Caco-2 (cell line): Measurements from ENCODE around the gene LRRC1. TPM values are rescaled to one million over a fixed set of nuclear protein-coding genes. Genes with fewer than 3 reads are reported as not detected.
A peak's percentile ranks its signal among the peaks of the same experiment; 100 is the strongest.

ENCODE experiments used
- BruUV-seq: library from RNA; stranded (reverse); fragments of 400-500 nt; replicated peaks from 2 replicates; lab custom pipeline; 2021; lab: Mats Ljungman, UMichigan
- CTCF ChIA-PET: fragments of 300-600 bp; sonication (Branson Sonifier 250); formaldehyde crosslinking; loops from one replicate; lab custom pipeline; 2022; ENCODE audit warnings: antibody characterized with exemption; lab: Charles Lee
- POLR2A ChIA-PET: fragments of 300-600 bp; sonication (Branson Sonifier 250); formaldehyde crosslinking; loops from one replicate; lab custom pipeline; 2022; ENCODE audit warnings: antibody characterized with exemption; lab: Charles Lee
- DNase-seq, 2 experiments: peaks; one replicate each; pipeline versions ENCODE4 v3.0.0 to v3.0.0-alpha.2; 2020 to 2022
- H3K27me3 ChIP-seq: replicated peaks from 2 replicates; pipeline ENCODE4 v1.6.0; 2011; ENCODE audit warnings: low read length; ENCODE audit not compliant: control insufficient read depth, insufficient read depth
- H3K36me3 ChIP-seq: 2 replicates; pipeline ENCODE4 v1.5.1; 2011; ENCODE audit warnings: low read length; ENCODE audit not compliant: control insufficient read depth, insufficient read depth
- H3K4me1 ChIP-seq: fragments of 250-450 bp; sonication (Bioruptor Pico); 2 replicates; pipeline ENCODE4 v1.5.1; 2020; ENCODE audit warnings: mild to moderate bottlenecking
- H3K4me3 ChIP-seq: 2 replicates; pipeline ENCODE4 v1.5.1; 2011; ENCODE audit warnings: low read depth, mild to moderate bottlenecking, control low read depth, low read length
- H3K9me3 ChIP-seq: fragments of 250-450 bp; sonication (Bioruptor Pico); 2 replicates; pipeline ENCODE4 v1.5.1; 2020; ENCODE audit warnings: mild to moderate bottlenecking, moderate library complexity
- H3K27ac Mint-ChIP-seq: one replicate; pipeline ENCODE4 v1.8.0; 2022; ENCODE audit warnings: mixed read lengths; ENCODE audit not compliant: unreplicated experiment
- H3K27me3 Mint-ChIP-seq: one replicate; pipeline ENCODE4 v1.8.0; 2022; ENCODE audit warnings: mixed read lengths; ENCODE audit not compliant: insufficient read depth, unreplicated experiment
- H3K36me3 Mint-ChIP-seq: one replicate; pipeline ENCODE4 v1.8.0; 2022; ENCODE audit warnings: mild to moderate bottlenecking, mixed read lengths; ENCODE audit not compliant: insufficient read depth, unreplicated experiment
- H3K4me1 Mint-ChIP-seq: one replicate; pipeline ENCODE4 v1.8.0; 2022; ENCODE audit warnings: low read depth, mixed read lengths; ENCODE audit not compliant: unreplicated experiment
- H3K4me3 Mint-ChIP-seq: one replicate; pipeline ENCODE4 v1.8.0; 2022; ENCODE audit warnings: mild to moderate bottlenecking, moderate library complexity, mixed read lengths; ENCODE audit not compliant: unreplicated experiment
- H3K9me3 Mint-ChIP-seq: one replicate; pipeline ENCODE4 v1.8.0; 2022; ENCODE audit warnings: mixed read lengths; ENCODE audit not compliant: unreplicated experiment
- intact Hi-C: fragments of 100-400 bp; cut with micrococcal nuclease; formaldehyde crosslinking; loops from one replicate; pipeline ENCODE4 v1.10.0; 2022; ENCODE audit not compliant: unreplicated experiment
- total RNA-seq: library from RNA; stranded (reverse); gene quantifications from 2 replicates; pipeline ENCODE4 v1.2.3, GENCODE V29; 2022
- TF ChIP-seq, protein P1 (sequence below), 2 experiments: fragments of 200-600 bp in 1 of 2; IDR thresholded peaks; 1 replicate in 1 of 2; 2 replicates in 1 of 2; pipeline versions ENCODE4 v1.5.1 to v1.8.0; 2011 to 2022; ENCODE audit warnings: antibody characterized with exemption in 1 of 2, control low read depth in 1 of 2, inconsistent platforms in 1 of 2, low read depth in 1 of 2, low read length in 1 of 2, mild to moderate bottlenecking in 1 of 2, moderate library complexity in 1 of 2; ENCODE audit not compliant: insufficient read depth in 1 of 2, severe bottlenecking in 1 of 2, unreplicated experiment in 1 of 2

LRRC1 gene
- total RNA-seq, 1 experiment from 2014 or later: 60.8 TPM

DNA sequence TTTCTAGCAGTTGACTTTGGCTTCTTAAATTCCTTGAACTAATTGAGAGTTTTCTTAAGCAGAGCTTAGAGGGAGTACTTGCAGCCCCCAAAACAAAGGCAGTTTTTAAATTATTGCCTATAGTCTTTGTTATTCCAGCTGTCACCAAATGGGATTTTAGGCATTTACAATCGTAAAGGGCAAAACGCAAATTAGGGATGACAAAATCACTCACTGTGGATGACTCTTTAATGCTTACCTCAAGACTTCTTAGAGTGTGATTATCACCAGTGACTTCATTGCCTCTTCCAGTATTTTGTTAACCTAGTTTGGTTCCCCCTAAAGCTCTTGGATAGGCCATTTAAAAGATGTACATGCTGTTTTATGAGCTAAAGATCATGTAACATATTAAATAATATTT, 126.8 kb downstream of the LRRC1 start:
- intact Hi-C loops: loop anchor here (5.0 kb wide), 2 partner anchors 36 to 129 kb away; no protein-coding TSS in a partner anchor
- POLR2A ChIA-PET: no interaction called here

DNA sequence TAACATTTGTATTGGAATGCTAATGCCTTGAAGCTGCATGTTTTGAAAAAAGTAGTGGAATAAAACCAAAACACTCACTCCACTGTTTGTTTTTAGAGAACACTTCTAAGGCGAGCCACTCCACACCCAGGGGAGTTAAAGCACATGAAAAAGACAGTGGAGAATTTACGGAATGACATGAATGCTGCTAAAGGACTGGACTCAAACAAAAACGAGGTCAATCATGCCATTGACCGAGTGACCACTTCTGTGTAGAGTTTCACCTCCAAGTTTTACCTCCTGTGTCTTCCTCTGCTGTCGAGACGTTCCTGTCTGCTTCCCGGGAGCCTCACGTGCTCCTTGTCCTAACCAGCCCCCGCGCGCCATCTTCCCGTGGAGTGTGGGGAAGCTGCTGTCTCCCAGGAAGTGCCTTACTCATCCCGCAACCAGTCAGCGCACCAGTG, 127.8 kb downstream of the LRRC1 start:
- peak; percentile 59 to 61 for DNase-seq
- BruUV-seq: no TSS peak
- Mint-ChIP-seq H3K27ac (peak overlapping the region; percentile 91), H3K9me3 (no peaks in the 10 kb centered on the region), H3K36me3 (peaks cover 72% of the 10 kb centered on the region), H3K4me1 (peaks cover 25% of the 10 kb centered on the region), H3K4me3 (peak overlapping the region; percentile 58), H3K27me3 (no peaks in the 10 kb centered on the region)
- CTCF ChIA-PET: no interaction called here
- Histone ChIP-seq H3K27me3 (no peaks in the 10 kb centered on the region), H3K36me3 (no peaks in the 10 kb centered on the region; the same call in 1 of the 2 replicates), H3K4me3 (no peak overlapping the region), H3K9me3 (no peaks in the 10 kb centered on the region), H3K4me1 (peaks cover 35% of the 10 kb centered on the region)
- TF ChIP-seq, protein P1, sequence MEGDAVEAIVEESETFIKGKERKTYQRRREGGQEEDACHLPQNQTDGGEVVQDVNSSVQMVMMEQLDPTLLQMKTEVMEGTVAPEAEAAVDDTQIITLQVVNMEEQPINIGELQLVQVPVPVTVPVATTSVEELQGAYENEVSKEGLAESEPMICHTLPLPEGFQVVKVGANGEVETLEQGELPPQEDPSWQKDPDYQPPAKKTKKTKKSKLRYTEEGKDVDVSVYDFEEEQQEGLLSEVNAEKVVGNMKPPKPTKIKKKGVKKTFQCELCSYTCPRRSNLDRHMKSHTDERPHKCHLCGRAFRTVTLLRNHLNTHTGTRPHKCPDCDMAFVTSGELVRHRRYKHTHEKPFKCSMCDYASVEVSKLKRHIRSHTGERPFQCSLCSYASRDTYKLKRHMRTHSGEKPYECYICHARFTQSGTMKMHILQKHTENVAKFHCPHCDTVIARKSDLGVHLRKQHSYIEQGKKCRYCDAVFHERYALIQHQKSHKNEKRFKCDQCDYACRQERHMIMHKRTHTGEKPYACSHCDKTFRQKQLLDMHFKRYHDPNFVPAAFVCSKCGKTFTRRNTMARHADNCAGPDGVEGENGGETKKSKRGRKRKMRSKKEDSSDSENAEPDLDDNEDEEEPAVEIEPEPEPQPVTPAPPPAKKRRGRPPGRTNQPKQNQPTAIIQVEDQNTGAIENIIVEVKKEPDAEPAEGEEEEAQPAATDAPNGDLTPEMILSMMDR (IDR thresholded peaks at IDR 0.05; ENCODE audit: insufficient read depth in 1 of 2, low read depth in 1 of 2, low read length in 1 of 2, severe bottlenecking in 1 of 2, unreplicated experiment in 1 of 2): no peak
- intact Hi-C loops: loop anchor here (5.0 kb wide), 2 partner anchors 35 to 130 kb away; no protein-coding TSS in a partner anchor
- POLR2A ChIA-PET: no interaction called here

More for the DNA sequence above, 126.8 kb downstream of the LRRC1 start:
- Mint-ChIP-seq H3K36me3 (peaks cover 67% of the 10 kb centered on the region), H3K9me3 (no peaks in the 10 kb centered on the region), H3K4me3 (no peak overlapping the region), H3K27ac (peak overlapping the region; percentile 91), H3K27me3 (no peaks in the 10 kb centered on the region), H3K4me1 (peaks cover 25% of the 10 kb centered on the region)
- TF ChIP-seq, protein P1 (IDR thresholded peaks at IDR 0.05; ENCODE audit: insufficient read depth in 1 of 2, low read depth in 1 of 2, low read length in 1 of 2, severe bottlenecking in 1 of 2, unreplicated experiment in 1 of 2): no peak
- BruUV-seq: no TSS peak
- Histone ChIP-seq H3K4me3 (no peak overlapping the region), H3K36me3 (no peaks in the 10 kb centered on the region; the same call in 1 of the 2 replicates), H3K9me3 (no peaks in the 10 kb centered on the region), H3K27me3 (no peaks in the 10 kb centered on the region), H3K4me1 (peaks cover 29% of the 10 kb centered on the region)
- CTCF ChIA-PET: no interaction called here
- DNase-seq: no peak

DNA sequence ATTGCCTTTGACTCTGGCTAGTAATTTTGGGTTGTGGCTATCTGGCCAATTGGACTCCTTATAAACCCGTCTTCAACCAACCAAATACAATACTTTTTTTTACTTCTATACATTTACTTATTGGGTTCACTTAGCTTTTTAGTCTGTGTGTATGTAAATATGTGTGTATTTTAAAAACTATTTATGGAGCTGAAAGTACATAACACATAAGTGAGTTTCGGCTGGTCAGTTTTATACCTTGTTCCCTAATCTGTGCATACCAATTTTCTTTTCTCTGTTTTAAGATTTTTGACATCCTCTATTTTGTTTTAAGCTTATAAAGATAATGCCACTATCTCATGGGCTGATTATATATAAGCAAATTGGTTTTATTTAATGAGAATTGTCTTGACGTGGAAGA, 129.5 kb downstream of the LRRC1 start:
- Histone ChIP-seq H3K4me3 (no peak overlapping the region), H3K9me3 (no peaks in the 10 kb centered on the region), H3K4me1 (peaks cover 35% of the 10 kb centered on the region), H3K27me3 (no peaks in the 10 kb centered on the region), H3K36me3 (no peaks in the 10 kb centered on the region)
- no peak overlapping the region for H3K27ac Mint-ChIP-seq
- no TSS peak for BruUV-seq
- no peak for DNase-seq
- no peaks in the 10 kb centered on the region for H3K27me3 Mint-ChIP-seq
- no peak overlapping the region for H3K4me3 Mint-ChIP-seq
- intact Hi-C loops: loop anchor here (5.0 kb wide), 2 partner anchors 33 to 132 kb away; no protein-coding TSS in a partner anchor
- CTCF ChIA-PET: no interaction called here
- POLR2A ChIA-PET: interaction anchor here (1.0 kb wide), 1 partner anchor 131 kb away, joined by 3 read pairs; no protein-coding TSS in a partner anchor
- H3K4me1 Mint-ChIP-seq: peaks cover 25% of the 10 kb centered on the region
- peaks cover 82% of the 10 kb centered on the region for H3K36me3 Mint-ChIP-seq
- no peaks in the 10 kb centered on the region for H3K9me3 Mint-ChIP-seq
- TF ChIP-seq, protein P1 (IDR thresholded peaks at IDR 0.05; ENCODE audit: insufficient read depth in 1 of 2, low read depth in 1 of 2, low read length in 1 of 2, severe bottlenecking in 1 of 2, unreplicated experiment in 1 of 2): no peak
